Esophagus squamous epithelium (tissue), 4 donors: ENCODE measurements around the gene MPP3.

Experiments
- POLR2A ChIP-seq, 4 donors: fragments of 450-650 bp; IDR thresholded peaks; one replicate each; pipeline ENCODE4 v1.6.1; 2017; ENCODE audit warnings: antibody characterized with exemption in 4 of 4, mild to moderate bottlenecking in 4 of 4, moderate library complexity in 3 of 4
- TF ChIP-seq, protein P1 (sequence below), 6 experiments: fragments of 450-650 bp in 4 of 6; fragments of 200-600 bp in 2 of 6; sonication (generic) in 2 of 6; IDR thresholded peaks; one replicate each; pipeline ENCODE4 v1.5.1; 2016 to 2019; ENCODE audit warnings: antibody characterized with exemption in 6 of 6, mild to moderate bottlenecking in 4 of 6, moderate library complexity in 4 of 6

DNA sequence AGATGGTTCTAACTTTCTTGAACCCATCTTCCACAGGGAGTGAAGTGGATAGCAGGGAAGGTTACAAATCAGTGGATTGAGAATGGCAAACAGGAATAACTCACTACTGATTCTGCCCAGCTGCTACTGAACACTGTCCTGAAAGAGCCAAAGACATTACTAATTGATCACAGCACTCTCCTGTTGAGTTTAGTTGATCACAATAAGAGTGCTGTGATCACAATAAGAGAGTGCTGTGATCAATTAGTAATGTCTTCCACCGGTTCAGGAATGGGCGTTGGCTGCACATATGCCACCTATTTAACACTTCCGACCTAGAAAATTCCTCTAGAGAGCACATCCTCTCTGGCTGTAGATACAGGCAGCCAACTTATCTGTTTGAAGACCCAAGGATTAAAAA is 41.4 kb downstream of the MPP3 start:
- TF ChIP-seq, protein P1, sequence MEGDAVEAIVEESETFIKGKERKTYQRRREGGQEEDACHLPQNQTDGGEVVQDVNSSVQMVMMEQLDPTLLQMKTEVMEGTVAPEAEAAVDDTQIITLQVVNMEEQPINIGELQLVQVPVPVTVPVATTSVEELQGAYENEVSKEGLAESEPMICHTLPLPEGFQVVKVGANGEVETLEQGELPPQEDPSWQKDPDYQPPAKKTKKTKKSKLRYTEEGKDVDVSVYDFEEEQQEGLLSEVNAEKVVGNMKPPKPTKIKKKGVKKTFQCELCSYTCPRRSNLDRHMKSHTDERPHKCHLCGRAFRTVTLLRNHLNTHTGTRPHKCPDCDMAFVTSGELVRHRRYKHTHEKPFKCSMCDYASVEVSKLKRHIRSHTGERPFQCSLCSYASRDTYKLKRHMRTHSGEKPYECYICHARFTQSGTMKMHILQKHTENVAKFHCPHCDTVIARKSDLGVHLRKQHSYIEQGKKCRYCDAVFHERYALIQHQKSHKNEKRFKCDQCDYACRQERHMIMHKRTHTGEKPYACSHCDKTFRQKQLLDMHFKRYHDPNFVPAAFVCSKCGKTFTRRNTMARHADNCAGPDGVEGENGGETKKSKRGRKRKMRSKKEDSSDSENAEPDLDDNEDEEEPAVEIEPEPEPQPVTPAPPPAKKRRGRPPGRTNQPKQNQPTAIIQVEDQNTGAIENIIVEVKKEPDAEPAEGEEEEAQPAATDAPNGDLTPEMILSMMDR (IDR thresholded peaks at IDR 0.05), result no peak
- no peak for TF ChIP-seq POLR2A (IDR thresholded peaks at IDR 0.05)
